HS-5 (cell line): ENCODE data around the gene CYP4V2.

Experiments
- DNase-seq: peaks from one replicate; pipeline ENCODE4 v3.0.0-alpha.2; 2012; ENCODE audit warnings: low read depth

The CYP4V2 gene

GRCh38 chr4:186191200-186192065 is at the start of gene CYP4V2:
Gene CYP4V2, plus strand, starts transcription at chr4:186191567. Its CDS starts 257 bp downstream, at chr4:186191824.
- DNase-seq = peak; percentile 38

DNA sequence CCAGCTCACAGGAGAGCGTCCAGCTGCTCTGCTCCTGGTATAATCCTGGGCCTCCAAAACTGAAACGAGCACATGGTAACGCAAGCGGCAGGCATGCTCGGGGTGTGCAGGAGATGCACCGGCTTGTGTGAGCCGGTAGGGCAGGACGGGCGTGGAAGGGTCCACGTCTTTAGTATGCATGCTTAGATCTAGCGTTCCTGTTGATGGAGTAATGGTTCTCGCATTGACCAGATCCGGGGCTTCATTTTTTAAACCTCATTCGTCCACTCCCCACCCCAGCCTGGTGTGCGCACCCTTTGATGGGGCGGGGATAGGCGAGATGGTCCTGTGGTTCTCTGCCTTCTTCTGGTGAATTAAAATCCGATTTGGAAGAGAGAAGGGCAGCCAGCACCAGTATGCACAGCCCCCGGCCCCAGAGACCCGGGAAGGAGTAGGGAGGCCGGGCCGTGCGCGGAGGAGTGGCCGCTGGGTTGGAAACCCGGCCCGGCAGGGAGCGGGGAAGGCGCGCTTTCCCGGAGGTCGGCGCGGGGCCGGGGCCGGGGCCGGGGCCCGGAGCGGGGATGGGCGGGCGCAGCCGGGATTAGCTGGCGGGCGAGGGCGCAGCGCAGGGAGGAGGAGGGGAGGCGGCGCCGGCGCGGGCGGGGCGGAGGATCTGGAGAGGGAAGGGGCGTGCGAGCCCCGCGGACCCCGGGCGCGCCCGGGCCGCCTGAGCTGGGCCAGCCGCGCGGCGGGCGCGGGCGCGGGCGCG is 47.0 kb upstream of the CYP4V2 start:
- DNase-seq = no peak

GRCh38 chr4:186144946-186145569 is 46.3 kb upstream of the CYP4V2 start:
- DNase-seq = no peak

DNA sequence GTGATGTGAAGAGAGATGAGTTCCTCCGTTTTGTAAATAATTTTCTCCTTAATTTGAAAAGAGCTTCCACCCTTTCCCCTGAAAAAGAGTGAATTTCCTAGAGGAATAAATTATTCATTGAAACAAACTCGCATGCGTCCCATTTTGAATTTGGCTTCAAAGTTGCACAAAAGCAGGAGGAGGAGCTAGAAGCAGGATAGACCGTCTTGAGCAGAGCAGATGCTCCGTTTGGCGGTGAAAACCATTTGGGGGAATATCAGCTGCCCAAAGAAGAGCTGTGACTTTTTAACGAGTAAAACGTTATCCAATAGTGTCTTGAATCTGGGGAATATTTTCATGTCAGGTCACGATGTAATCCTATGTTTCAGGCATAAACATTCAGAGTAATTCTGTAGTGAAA is 44.9 kb upstream of the CYP4V2 start:
- DNase-seq = no peak

- no peak for DNase-seq
Measured at GRCh38 chr4:186148336-186148975, 42.9 kb upstream of the CYP4V2 start.

DNA sequence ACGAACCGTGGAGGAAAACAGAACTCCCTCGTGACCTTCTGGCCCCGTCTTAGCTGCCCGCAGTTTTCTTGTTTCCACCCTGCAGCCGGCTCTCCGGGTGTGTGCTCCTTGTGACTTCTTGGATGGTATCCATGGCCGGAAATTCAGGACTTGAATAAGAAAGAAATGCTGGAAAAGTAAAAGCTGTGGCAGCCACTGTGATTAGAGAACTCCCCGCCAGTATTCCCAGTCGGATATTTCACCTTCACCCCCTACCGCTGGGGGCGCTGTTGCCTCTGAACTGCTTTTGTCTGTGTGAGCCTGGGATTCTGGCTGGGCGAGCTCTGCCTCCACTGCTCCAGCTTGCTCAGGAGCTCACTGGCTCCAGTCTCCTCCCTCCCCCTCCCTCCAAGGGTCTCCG is 41.5 kb upstream of the CYP4V2 start:
- no peak for DNase-seq

DNA sequence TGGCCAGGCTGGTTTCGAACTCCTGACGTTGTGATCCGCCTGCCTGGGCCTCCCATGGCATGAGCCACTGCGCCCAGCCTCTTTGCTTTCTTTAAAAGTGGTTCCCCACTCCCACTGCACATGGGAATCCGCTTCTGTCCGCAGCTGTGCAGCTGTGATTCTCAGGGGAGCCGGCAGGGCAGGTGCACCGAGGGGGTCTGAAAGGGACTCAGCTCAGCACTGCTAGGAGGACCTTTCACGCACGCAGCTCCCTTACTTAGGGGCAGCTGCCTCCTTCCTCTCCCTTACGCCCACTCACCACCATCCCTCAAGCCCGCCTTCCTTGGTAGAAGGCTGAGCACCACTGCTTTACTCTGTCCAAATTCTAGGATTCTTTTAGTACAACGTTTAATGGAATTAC is 40.4 kb upstream of the CYP4V2 start:
- no peak for DNase-seq

- no peak for DNase-seq
Measured at GRCh38 chr4:186151499-186151898, 39.9 kb upstream of the CYP4V2 start.

GRCh38 chr4:186158021-186158813 is 33.1 kb upstream of the CYP4V2 start:
- no peak for DNase-seq

DNA sequence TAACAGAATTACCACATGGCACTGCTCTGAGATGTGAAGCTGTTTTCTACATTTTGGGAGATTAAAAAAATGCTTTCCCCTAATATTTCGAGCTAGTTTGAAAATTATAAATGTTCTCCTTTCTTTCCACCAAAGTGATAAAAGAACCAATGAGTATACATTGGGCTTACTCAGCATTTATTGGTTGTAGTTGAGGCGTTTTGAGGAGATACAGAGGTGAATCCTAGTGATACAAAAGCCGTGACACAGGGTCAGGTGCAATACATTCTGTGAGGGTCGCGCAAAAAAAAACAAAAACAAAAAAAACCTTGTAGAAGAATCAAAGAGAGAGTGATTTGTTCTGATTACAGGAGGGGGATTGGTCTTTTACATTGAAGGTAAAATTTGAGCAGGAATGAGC is 32.4 kb upstream of the CYP4V2 start:
- DNase-seq = no peak

- no peak for DNase-seq
Measured at GRCh38 chr4:186159613-186160012, 31.8 kb upstream of the CYP4V2 start.

GRCh38 chr4:186161138-186161537 is 30.2 kb upstream of the CYP4V2 start:
- DNase-seq = no peak

- no peak for DNase-seq
Measured at GRCh38 chr4:186166852-186167512, 24.4 kb upstream of the CYP4V2 start.

DNA sequence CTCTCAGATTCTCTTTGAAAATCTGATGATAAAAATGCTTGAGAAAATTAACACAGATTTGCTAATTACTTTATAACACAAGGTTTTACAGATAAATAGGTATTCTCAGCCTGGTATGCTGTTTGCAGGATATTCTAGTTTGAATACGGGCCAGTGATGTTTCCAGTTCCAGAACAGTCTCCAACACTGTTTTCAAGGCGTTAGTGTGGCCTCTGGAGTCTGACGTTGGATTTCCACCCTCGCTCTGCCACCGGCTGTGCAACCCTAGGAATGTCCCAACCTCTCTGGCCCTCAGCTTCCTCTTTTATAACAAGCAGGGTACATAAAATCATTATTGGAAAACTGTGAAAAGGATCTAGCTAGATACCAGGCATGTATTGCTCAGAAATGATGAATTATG is 23.8 kb upstream of the CYP4V2 start:
- DNase-seq = no peak

DNA sequence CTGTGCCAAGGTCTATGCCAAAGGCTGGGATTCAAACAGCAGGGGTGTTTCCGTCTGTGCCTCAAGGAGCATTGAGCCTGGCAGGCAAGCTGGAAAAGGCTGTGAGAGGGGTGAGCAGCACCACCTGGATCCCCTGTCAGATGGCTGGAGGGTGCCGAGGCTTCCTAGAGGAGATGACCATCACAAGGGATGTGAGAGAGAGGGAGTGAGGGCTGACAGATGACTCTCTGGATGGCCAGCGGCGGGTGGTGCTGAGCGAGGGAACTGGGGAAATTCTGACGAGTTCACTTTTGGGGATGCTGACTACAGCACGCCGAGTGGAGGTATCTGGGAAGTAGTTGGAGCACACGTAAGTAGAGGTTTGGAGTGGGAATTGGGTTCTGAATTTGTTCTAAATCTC is 22.6 kb upstream of the CYP4V2 start:
- DNase-seq = no peak

GRCh38 chr4:186169333-186169944 is 21.9 kb upstream of the CYP4V2 start:
- DNase-seq = no peak

DNA sequence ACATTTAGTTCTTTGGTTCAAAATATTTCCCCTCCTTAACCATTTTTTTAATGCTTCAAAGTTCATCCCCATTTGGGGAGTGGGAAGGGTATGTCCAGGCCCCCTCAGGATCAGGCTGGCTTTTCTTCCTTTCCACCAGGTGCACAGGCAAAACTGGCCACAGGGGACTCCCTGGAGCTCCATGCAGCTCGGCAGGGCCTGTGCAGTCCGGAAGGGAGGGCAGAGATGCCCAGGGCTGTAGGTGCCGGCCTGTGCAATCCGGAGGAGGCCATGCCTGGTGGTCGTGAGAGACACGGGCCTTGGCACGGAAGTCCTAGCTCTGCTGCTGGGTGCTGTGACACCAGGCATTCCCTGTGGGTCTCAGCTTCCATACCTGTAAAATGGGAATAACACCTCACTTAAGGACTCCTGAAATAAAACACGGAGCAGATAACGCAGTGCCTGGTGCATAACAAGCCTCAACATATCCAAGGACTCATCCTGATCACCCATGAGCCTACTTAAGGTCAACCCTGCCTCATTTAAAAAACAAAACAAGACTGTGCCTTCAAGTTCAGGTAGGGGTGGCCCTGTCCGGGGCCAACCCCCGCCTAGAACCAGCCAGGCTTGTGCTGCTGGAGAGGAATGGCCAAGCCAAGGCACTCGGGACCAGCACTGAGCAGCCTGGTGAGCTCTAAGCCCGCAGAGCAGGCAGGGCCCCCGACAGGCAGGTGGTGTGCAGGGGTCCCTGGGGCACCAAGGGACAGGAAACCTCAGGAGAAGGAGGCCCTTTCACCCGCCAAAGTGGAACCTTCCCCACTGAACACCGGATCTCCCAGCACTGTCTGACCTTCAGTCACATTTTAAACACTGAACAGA is 21.2 kb upstream of the CYP4V2 start:
- no peak for DNase-seq

GRCh38 chr4:186170966-186171365 is 20.4 kb upstream of the CYP4V2 start:
- DNase-seq = no peak

- DNase-seq = no peak
Measured at GRCh38 chr4:186172546-186172945, 18.8 kb upstream of the CYP4V2 start.

DNA sequence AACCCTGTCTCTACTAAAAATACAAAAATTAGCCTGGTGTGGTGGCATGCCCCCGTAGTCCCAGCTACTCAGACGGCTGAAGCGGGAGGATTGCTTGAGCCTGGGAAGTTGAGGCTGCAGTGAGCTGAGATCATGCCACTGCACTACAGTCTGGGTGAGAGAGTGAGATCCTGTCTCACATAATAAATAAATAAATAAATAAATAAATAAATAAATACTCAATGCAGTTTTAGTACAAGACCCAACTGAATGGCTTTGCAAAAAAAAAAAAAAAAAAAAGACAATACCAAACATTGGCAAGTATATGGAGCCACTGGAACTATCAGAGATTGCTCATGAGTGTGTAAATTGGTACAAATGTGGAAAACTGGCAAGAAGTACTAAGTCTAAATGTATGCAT is 3.3 kb upstream of the CYP4V2 start:
- DNase-seq = no peak
